OCI-LY7 (cell line): ENCODE measurements around the gene ETV3L. TPM values are rescaled to one million over a fixed set of nuclear protein-coding genes. Genes with fewer than 3 reads are reported as not detected.

Experiments used
- BruUV-seq: library from RNA; stranded (reverse); fragments of 400-500 nt; replicated peaks from 2 replicates; lab custom pipeline; 2021; lab: Mats Ljungman, UMichigan
- CTCF ChIA-PET: fragments of 300-600 bp; sonication (Branson Sonifier 250); formaldehyde crosslinking; loops from one replicate; lab custom pipeline; 2022; ENCODE audit warnings: antibody characterized with exemption; ENCODE audit not compliant: unreplicated experiment; lab: Charles Lee
- POLR2A ChIA-PET: fragments of 300-600 bp; sonication (Branson Sonifier 250); formaldehyde crosslinking; loops from one replicate; lab custom pipeline; 2022; ENCODE audit warnings: antibody characterized with exemption; lab: Charles Lee
- DNase-seq: peaks from one replicate; pipeline ENCODE4 v3.0.0-alpha.2; 2015; ENCODE audit warnings: low spot score
- H2AFZ ChIP-seq: fragments of 200-600 bp; sonication (generic), shearing (Covaris generic); 2 replicates; pipeline ENCODE4 v1.6.1; 2014; ENCODE audit warnings: mild to moderate bottlenecking, antibody characterized with exemption, low read length, moderate library complexity
- H3K27ac ChIP-seq: fragments of 200-600 bp; sonication (generic); 2 replicates; pipeline ENCODE4 v1.5.1; 2014; ENCODE audit warnings: mixed run types, low read depth, mild to moderate bottlenecking, moderate library complexity, low read length, inconsistent platforms; ENCODE audit not compliant: poor library complexity, severe bottlenecking
- H3K36me3 ChIP-seq: fragments of 200-600 bp; sonication (generic); 2 replicates; pipeline ENCODE4 v1.6.1; 2014; ENCODE audit warnings: mild to moderate bottlenecking, antibody characterized with exemption, low read length, moderate library complexity, mixed read lengths; ENCODE audit not compliant: insufficient read depth
- H3K4me1 ChIP-seq: fragments of 200-600 bp; sonication (generic); 2 replicates; pipeline ENCODE4 v1.5.1; 2014; ENCODE audit warnings: mild to moderate bottlenecking, low read length; ENCODE audit not compliant: insufficient read depth, poor library complexity, severe bottlenecking
- H3K4me2 ChIP-seq: fragments of 200-600 bp; sonication (generic); 2 replicates; pipeline ENCODE4 v1.6.1; 2014; ENCODE audit warnings: mild to moderate bottlenecking, low read length
- H3K4me3 ChIP-seq: fragments of 200-600 bp; sonication (generic); 2 replicates; pipeline ENCODE4 v1.5.1; 2014; ENCODE audit warnings: mild to moderate bottlenecking, low read depth, low read length; ENCODE audit not compliant: poor library complexity, severe bottlenecking
- H3K79me2 ChIP-seq: fragments of 200-600 bp; sonication (generic); 2 replicates; pipeline ENCODE4 v1.6.1; 2016; ENCODE audit warnings: low read depth, mild to moderate bottlenecking, low read length, moderate library complexity, mixed read lengths; ENCODE audit not compliant: insufficient read depth
- H3K9me2 ChIP-seq: fragments of 200-600 bp; sonication (generic); 2 replicates; pipeline ENCODE4 v1.6.1; 2016; ENCODE audit warnings: mild to moderate bottlenecking, low read length, mixed read lengths; ENCODE audit not compliant: insufficient read depth
- H3K9me3 ChIP-seq: fragments of 200-600 bp; sonication (generic); 2 replicates; pipeline ENCODE4 v1.6.1; 2014; ENCODE audit warnings: mild to moderate bottlenecking, mixed run types, low read length, mixed read lengths
- H4K20me1 ChIP-seq: fragments of 200-600 bp; sonication (generic); 2 replicates; pipeline ENCODE4 v1.6.1; 2014; ENCODE audit warnings: mild to moderate bottlenecking, antibody characterized with exemption, low read length, moderate library complexity, mixed read lengths; ENCODE audit not compliant: insufficient read depth
- CTCF ChIP-seq: fragments of 200-600 bp; sonication (generic); conservative IDR thresholded peaks from 2 replicates; pipeline ENCODE4 v1.5.1; 2014; ENCODE audit warnings: mild to moderate bottlenecking, antibody characterized with exemption, low read length, moderate library complexity, mixed read lengths
- EZH2phosphoT487 ChIP-seq: fragments of 200-600 bp; sonication (generic); IDR thresholded peaks from 2 replicates; pipeline ENCODE4 v1.6.1; 2018; ENCODE audit warnings: low read depth, borderline replicate concordance, mild to moderate bottlenecking, mixed run types, antibody characterized with exemption, low read length, moderate library complexity, mixed read lengths
- intact Hi-C: fragments of 100-400 bp; cut with micrococcal nuclease; formaldehyde crosslinking; loops from one replicate; pipeline ENCODE4 v1.10.0; 2022; ENCODE audit not compliant: unreplicated experiment
- total RNA-seq, 2 experiments: library from RNA; depleted of rRNA in 1 of 2; stranded (reverse); fragments of >200 nt in 1 of 2; shearing (Covaris generic) in 1 of 2; gene quantifications; 2 replicates each; pipeline ENCODE4 v1.2.3, GENCODE V29; 2014 to 2022

The ETV3L gene
- total RNA-seq, 2 experiments from 2014 or later = not detected

GRCh38 chr1:157113106-157113505 is 13.5 kb upstream of the ETV3L start:
- ChIA-PET POLR2A (no interaction called here), CTCF (no interaction called here)
- H3K27ac ChIP-seq = no peak overlapping the region
- H3K36me3 ChIP-seq = no peaks in the 10 kb centered on the region
- no peaks in the 10 kb centered on the region for H3K9me2 ChIP-seq
- H4K20me1 ChIP-seq = no peaks in the 10 kb centered on the region
- H3K4me1 ChIP-seq = peaks cover 12% of the 10 kb centered on the region
- H3K4me3 ChIP-seq = no peak overlapping the region
- H3K9me3 ChIP-seq = no peaks in the 10 kb centered on the region
- TF ChIP-seq CTCF (no peak), EZH2phosphoT487 (no peak)
- DNase-seq = no peak
- intact Hi-C loops = no loop called here
- BruUV-seq = no TSS peak
- H2AFZ ChIP-seq = no peak overlapping the region
- H3K4me2 ChIP-seq = no peak overlapping the region
- H3K79me2 ChIP-seq = no peaks in the 10 kb centered on the region

- Histone ChIP-seq H3K36me3 (no peaks in the 10 kb centered on the region), H3K4me1 (peaks cover 4% of the 10 kb centered on the region), H3K9me3 (no peaks in the 10 kb centered on the region), H3K79me2 (no peaks in the 10 kb centered on the region), H3K4me2 (no peak overlapping the region), H3K27ac (no peak overlapping the region), H3K9me2 (no peaks in the 10 kb centered on the region), H3K4me3 (no peak overlapping the region), H4K20me1 (no peaks in the 10 kb centered on the region), H2AFZ (no peak overlapping the region)
- no TSS peak for BruUV-seq
- POLR2A ChIA-PET = interaction anchor here (0.5 to 0.7 kb wide), 4 partner anchors 33 to 523 kb away, joined by 3 to 10 read pairs (median 4); no protein-coding TSS in a partner anchor
- no peak for DNase-seq
- intact Hi-C loops = no loop called here
- TF ChIP-seq EZH2phosphoT487 (no peak), CTCF (no peak)
- CTCF ChIA-PET = no interaction called here
Observed at GRCh38 chr1:157112186-157112867, 12.7 kb upstream of the ETV3L start.

GRCh38 chr1:157111396-157112165 is 12.0 kb upstream of the ETV3L start:
- Histone ChIP-seq H3K4me3 (no peak overlapping the region), H2AFZ (no peak overlapping the region), H3K9me3 (no peaks in the 10 kb centered on the region), H3K36me3 (no peaks in the 10 kb centered on the region), H3K4me2 (no peak overlapping the region), H4K20me1 (no peaks in the 10 kb centered on the region), H3K4me1 (no peaks in the 10 kb centered on the region), H3K79me2 (no peaks in the 10 kb centered on the region), H3K27ac (no peak overlapping the region), H3K9me2 (no peaks in the 10 kb centered on the region)
- DNase-seq = no peak
- intact Hi-C loops = no loop called here
- no TSS peak for BruUV-seq
- CTCF ChIA-PET = no interaction called here
- no peak for TF ChIP-seq EZH2phosphoT487
- no peak for TF ChIP-seq CTCF
- POLR2A ChIA-PET = interaction anchor here (0.5 to 0.7 kb wide), 4 partner anchors 32 to 523 kb away, joined by 3 to 10 read pairs (median 4); no protein-coding TSS in a partner anchor
